NB4 (cell line): ENCODE results near the gene VPS37D.

Source experiments
- CTCF ChIP-seq: IDR thresholded peaks from one replicate; pipeline ENCODE4 v1.5.1; 2012; ENCODE audit warnings: low read depth, low read length
- MAX ChIP-seq: IDR thresholded peaks from 2 replicates; pipeline ENCODE4 v1.6.1; 2011; ENCODE audit warnings: low read depth, low read length
- MYC ChIP-seq: IDR thresholded peaks from 2 replicates; pipeline ENCODE4 v1.6.1; 2011; ENCODE audit warnings: low read depth, low read length
- POLR2A ChIP-seq: IDR thresholded peaks from 2 replicates; pipeline ENCODE4 v1.6.1; 2011; ENCODE audit warnings: mild to moderate bottlenecking; ENCODE audit not compliant: insufficient read length; ENCODE audit errors: extremely low read depth

GRCh38 chr7:73708961-73709549 is 41.4 kb downstream of the VPS37D start:
- no peak for TF ChIP-seq CTCF
- no peak for TF ChIP-seq POLR2A
- TF ChIP-seq MAX, result no peak
- TF ChIP-seq MYC, result no peak
